Hematopoietic multipotent progenitor cell treated with erythropoietin and hydrocortisone succinate and interleukin-3 and kit ligand, for 8 days (in vitro differentiated cells): ENCODE data around the gene SENP6.
A peak's percentile ranks its signal among the peaks of the same experiment; 100 is the strongest.
"Not testable (repeated sequence)": the region's sequence is repeated elsewhere in the genome, so short reads cannot be mapped to it uniquely, and the experiment has no call there.

Experiments used
- DNase-seq: peaks from one replicate; pipeline ENCODE4 v3.0.0-alpha.2; 2015

SENP6 gene

DNA sequence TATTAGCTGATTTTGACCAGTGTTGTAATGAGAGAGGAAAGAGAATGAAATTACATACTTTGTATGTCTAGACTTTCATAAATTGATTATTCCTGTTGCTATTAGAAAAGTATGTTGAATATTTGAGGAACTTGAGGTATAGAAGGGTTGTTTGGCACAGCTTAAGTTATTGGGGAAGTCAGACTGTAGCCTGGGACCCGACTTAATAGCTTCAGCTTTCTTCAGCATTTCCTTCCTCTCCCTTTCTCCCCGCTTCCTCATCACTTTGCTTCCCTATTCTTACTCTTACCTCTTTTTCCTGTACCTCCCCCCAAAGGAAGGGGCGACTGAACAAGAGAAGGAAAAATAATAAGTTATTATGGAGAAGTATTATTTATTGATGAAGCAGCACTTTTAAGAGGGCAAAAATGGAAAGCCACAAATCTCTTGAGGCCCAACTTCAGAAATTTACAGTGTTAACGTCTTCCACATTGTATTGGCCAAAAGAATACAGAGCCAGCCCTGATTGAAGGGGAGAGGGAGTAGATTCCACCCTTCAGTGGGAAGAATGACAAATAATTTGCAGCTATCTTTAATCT, 7.4 kb downstream of the SENP6 start:
- no peak for DNase-seq

DNA sequence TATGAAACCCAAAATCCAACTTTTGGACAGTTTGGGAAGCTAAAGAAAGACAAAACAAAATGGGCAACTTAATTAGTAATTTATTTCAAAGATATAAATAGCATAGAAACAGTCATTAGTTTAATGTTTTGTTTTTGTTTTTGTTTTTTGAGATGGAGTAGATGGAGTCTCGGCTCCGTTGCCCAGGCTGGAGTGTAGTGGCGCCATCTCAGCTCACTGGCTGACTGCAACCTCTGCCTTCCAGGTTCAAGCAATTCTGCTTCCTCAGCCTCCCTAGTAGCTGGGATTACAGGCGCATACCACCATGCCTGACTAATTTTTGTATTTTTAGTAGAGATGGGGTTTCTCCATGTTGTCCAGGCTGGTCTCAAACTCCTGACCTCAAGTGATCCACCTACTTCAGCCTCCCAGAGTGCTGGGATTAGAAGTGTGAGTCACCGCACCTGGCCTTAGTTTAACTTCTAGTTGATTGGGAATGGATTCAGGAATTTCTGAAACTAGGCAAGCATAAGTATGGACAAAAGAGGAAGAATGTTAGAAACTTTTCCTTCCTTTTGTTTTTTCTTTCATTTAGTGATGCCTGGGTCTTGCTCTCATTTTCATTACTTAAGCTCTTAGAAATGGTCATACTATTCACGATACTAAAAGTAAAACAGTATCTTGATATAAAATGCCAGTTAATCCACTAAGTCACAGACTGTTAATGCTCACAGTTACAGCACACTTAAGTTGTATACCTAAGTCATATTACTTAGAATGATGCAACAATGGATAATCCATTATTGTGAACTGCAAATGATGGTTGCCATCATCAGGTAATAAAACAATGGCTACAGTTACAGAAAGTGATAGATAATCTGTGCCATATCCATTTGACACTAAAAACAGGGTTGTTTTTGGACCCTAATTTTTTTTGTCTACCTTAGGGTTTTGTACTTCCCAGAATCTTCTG, 8.2 kb downstream of the SENP6 start:
- DNase-seq, result no peak

DNA sequence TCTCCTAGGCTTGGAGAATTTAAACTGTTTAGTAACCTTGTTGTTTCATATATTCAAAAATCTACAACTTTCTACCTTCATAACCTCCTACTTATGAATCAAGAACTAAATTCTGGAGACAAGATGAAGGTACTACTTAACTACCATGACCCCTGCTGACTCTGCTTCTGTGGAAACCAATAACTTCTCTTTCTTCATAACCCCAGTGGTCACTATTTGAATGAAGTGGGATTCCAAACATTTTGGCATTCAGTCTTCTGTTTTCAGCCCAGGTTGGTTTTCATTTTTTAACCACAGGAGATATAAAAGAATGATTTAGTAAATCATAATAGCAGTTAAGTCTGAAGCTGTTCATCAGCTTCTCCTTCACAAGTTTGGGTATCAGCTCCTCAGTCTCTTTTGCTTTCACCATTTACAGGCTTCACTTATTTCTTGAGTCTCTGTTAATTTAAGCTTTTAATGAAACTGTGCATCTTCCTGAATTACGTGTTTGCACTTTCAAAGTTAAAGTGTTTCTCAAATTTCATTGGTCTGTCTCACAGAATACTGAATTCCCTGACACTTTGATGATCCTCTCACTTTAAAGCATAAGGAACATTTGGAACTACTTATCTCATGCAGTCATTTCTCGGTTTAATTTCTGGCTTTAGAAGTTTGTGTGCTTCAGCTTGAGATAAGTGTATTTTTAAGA, 9.5 kb downstream of the SENP6 start:
- no peak for DNase-seq

DNA sequence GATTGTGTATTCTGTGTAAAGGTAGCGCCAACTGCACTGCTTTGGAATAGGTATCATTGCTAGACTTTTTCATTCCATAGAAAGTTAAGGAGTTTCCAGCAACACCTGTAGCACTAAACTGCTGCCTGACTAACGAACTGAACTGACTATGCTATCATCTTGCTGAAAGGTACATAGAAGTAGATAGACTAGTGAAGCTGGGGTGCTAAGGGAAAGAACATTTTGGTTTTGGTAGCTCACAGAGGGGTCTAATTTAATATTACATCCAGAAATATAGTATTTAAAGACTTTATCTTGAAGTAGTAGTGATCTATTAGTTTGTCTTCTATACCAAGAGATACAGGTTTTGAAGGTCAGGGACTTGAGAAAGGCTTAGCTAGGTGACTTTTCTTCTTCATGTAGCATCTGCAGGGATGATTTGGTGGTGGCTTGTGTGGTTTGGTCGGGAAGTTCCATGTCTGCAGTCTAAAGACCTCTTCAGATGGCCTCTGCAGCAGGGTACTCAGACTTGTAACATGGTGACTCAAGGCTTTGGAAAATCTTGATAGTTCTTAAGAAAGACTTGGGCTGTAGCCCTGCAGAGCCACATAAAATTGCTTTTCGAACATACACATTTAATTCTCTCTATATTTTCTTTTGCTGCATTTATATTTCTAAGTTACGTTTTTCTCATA, 10.2 kb downstream of the SENP6 start:
- no peak for DNase-seq

DNA sequence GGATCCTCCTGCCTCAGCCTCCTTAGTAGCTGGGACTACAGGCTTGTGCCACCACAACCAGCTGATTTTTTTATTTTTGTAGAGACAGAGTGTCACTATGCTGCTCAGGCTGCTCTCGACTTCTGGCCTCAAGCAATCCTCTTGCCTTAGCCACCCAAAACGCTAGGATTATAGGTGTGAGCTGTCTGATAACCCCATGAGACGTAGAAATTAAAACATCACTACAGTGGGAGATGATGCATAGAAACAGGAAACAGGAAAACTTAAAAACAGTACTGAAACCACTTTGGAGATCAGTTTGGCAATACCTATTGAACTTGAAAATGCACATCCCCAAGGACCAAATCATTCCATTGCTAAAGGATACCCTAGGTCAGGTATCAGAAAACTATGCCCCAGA, 10.8 kb downstream of the SENP6 start:
- DNase-seq, result no peak

DNA sequence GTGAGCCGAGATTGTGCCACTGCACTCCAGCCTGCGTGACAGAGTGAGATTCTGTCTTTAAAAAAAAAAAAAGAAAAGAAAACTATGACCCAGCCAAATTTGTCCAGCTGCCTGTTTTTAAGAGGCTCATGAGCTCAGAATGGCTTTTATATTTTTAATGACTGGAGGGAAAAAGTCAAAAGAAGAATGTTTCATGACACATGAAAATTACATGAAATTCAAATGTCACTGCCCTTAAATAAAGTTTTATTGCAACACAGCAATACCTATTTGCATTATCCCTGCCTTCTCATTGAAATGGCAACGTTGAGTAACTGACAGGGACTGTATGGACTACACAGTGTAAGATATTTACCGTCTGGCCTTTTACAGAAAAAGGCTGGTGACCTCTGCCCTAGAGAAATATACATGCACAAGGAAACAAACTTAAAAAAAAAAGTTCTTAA, 11.4 kb downstream of the SENP6 start:
- no peak for DNase-seq

DNA sequence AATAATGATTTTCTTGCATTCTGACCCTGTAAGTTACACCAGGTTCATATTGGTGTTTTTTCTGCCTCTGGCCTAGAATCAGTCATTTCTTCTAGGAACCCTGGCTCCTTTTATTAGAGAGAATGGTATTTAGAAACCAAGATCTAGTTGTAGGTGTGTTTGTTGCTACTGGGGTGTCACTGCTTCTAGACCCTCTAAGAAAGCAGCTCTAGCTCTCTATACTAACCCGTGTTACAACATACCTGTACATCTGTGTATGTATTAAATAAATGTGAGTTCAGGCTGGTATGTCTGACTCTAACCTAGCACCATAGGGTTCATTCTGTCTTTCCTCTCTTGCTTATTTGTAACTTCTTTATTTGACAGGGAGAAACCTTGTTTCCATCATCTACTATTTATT, 16.8 kb downstream of the SENP6 start:
- no peak for DNase-seq

DNA sequence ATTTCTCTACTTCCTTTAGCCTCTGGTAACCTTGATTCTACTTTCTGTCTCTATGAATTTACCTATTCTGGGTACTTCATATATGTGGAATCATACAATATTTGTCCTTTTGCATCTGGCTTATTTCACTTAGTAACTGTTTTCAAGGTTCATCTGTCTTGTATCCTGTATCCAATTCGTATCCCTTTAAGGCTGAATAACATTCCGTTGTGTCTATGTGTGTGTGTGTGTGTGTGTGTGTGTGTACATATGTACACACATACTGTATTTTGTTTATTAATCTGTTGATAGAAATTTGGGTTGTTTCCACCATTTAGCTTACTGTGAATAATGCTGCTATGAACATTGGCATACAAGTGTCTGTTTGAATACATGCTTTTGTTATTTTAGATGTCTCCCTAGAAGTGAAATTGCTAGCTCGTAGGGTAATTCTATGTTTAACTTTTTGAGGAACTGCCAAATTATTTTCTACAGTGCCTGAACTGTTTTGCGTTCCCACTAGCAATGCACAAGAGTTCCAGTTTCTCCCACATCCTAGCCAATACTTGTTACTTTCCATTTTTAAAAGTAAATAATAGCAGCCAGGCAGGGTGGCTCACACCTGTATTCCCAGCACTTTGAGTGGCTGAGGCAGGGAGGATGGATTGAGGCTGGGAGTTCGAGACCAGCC, 17.7 kb downstream of the SENP6 start:
- DNase-seq, result no peak

DNA sequence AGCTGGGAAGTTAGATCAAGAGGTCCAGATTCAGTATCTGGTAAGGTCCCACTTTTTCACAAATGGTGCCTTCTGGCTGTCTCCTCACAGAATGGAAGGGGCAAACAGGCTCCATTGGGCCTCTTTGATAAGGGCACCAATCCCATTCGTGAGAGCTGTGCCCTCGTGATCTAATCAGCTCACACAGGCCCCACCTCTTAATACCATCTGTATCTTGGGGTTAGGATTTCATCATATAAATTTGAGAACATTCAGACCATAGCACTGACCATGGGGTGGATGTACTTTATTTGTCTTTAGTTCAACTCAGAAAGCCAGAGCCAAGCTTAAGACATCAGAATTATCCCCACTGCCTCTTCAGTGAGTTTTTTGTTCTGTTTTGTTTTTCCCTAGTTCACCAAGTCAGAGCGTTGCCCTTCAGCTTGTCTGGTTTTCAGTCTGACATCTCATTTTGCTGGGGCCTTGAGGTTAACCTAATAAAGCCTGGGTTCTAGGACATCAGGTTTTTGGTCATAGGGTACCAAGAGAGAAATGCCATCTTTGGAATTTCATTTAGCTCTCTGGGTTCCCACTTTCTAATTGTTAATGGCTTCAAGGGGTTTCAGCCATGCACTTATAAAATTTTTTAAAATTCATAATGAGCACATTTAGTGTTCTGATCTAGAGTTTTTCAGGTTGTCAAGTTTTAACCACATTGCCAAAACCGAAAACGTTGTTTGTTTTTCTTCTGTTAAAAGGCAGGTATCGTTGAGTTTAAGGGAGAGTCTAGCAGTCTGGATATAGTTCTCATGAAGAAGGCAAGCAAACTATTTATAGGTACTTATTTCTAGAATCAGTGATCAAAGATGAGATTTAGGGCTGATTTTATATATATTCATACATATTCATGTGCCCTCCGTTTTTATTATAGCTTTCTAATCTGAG, 19.0 kb downstream of the SENP6 start:
- DNase-seq, result peak; percentile 84

DNA sequence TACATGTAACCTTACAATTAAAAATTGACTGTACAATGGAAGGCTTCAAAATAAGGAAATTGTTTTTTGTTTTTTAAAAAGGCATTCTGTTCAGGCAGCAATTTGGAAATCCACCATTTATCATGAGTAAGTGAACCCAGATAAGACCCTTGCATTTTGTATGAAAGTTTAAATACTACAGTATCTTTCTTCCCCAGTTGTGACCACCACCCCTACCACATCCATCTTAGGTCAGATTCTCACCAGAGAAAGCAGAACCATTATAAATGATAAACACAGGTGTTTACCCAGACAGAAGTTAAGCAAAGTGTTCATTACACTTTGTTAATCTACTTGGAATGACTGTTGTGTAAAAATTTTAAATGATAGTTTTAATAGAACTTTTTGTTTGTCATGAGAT, 20.2 kb downstream of the SENP6 start:
- peak; percentile 64 for DNase-seq

DNA sequence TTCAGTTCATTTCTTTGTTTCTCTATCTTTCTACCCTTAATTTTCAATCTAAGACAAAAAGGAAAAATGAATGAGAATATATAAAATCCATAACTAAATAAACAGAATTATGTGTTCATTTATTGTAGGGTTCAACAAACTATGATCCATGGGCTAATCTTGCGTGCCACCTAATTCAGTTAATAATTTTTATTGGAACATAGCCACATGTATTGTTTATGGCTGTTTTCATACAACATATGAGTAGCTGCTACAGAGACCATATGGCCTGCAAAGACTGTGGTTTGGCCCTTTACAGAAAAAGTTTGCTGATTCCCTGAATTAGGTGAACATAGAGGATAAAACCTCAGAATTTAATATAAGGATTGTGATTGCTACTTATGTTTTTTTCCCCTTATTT, 21.8 kb downstream of the SENP6 start:
- no peak for DNase-seq

DNA sequence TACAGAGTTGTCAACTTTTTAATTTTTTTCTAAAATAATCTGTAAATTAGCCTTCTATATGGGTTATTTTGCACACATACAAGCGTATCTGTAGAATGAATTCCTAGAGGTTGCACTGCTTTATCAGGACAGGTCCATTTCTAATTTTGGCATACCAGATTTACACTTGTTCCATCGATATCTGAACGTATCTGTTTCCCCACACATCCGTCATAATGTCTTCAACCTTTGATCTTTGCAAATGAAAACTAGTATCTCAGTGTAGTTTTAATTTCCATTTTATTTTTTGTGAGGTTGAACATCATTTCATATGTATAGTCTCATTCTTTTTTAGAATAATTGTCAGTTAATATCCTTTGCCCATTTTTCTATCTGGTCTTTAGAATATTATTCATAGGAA, 22.7 kb downstream of the SENP6 start:
- DNase-seq, result no peak

DNA sequence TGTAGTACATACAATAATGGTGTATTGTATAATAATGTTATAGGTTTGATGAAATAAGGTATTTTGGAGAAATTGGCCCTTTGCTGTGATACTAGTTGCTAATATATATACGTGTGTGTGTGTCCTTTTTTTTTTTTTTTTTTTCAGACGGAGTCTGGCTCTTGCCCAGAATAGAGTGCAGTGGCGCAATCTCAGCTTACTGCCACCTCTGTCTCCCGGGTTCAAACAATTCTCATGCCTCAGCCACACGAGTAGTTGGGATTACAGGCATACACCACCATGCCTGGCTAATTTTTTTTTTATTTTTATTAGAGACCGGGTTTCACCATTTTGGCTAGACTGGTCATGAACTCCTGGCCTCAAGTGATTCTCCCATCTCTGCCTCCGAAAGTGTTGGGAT, 23.3 kb downstream of the SENP6 start:
- DNase-seq, result no peak

DNA sequence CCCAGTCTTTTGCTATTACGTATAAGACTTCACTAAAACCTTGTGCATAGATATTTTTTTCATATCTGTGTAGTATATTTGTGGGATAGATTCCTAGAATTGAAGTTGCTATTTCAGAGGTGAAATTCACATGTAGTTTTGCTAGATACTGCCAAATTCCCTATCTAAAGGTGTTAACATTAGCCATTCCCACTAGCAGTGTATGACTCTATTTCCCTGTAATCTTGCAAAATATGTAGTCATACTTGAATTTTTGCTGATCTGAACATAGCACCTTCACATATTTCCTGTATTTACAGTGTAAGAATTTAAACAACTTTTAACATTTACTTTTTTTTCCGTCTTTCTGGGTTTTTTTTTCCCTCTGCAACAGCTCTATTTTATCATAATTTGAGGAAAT, 24.9 kb downstream of the SENP6 start:
- DNase-seq, result no peak

DNA sequence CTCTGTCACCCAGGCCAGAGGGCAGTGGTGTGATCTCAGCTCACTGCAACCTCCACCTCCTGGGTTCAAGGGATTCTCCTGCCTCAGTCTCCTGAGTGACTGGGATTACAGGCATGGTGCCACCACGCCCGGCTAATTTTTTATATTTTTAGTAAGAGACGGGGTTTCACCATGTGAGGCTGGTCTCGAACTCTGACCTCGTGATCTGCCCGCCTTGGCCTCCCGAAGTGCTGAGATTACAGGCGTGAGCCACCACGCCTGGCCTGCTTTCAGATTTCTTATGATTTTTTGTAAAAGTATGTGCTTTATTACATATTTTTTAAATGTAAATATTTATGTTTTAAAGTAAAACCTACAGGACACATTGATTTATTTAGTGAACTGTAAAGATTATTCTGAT, 26.0 kb downstream of the SENP6 start:
- not testable (repeated sequence) for DNase-seq

DNA sequence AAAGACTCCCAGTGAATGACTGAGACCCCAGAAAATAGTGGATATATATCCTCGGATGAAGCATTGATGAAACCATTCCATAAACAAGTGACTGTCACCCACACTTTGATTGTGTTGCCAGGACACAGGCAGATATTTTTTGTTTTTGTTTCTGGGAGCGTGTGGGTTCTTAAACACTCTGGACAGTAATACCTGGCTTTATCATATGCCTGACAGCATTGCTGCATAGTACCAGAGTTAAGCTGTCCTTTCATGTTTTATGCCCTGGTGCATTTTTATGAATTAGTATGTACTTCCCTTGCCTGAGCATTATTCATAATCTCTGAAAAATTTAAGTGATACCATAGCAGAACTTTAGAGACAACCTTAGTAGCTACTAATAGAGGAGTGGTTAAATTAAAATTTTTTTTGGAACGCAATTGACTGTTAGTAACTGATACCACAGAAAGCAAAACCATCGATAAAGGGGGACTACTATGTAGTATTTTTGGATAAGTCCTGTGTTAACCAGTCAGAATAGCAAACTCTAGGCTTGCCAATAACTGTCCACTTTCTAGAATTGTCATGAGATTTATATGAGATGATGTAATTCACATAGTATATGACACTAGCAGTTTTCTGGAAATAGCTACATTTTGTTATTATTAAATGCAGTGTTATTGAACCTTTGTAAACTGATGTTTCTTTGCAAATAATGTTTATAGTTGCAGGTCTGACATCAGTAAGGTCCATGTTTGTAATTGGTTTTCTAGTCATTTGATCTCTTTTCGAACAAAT, 30.4 kb downstream of the SENP6 start:
- DNase-seq, result no peak

DNA sequence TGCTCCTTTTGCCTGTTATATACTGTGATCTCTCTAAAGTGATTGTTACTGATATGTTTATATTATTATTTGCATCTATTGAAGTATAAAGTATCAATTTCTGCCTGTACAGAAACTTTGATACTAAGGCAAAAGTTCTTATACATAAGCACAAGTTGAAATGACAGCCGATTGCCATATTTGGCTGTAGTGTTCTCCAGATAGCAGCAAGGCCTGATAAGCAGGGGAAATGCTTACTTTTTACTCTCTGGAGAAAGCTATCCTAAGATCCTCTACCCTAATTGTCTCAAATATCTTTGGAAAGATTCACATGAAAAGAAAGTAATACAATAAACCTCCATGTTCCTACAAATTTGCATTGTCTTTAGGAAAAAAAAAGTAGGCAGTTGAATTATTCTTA, 31.4 kb downstream of the SENP6 start:
- DNase-seq, result peak; percentile 36

DNA sequence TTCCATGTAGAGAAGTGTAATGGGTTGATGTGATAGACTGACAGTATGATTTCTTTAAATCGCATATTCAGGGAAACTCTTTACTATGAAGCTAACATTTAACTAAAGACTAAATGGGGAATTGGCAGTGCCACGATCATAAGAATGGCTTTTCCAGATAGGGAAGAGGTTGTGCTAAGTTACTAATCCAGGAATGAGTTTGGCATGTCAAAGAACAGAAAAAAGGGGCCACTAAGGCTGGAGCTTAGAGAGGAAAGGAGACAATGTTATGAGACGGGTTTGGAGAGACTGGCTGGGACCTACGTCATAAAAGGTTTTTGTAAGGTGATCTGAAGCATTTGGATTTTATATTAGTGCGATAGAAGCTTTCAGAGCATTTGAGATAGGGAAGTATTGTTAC, 40.6 kb downstream of the SENP6 start:
- DNase-seq, result no peak

DNA sequence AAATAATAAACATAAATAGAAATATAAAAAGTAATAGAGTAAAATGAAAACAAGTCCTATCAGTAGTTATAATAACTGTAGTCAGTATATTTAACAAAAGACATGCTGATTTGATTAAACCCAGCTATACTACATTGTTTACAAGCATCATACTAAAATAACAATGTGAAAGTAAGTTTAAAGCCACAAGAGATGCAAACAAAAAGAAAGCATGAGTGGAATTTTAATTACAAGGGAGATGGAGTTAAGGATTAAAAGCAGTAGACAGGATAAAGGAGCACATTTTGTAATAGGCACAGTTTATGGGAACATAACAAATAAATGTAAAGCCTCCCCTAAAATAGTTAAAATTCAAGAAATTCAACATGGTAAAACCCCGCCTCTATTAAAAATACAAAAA, 41.5 kb downstream of the SENP6 start:
- DNase-seq, result no peak

DNA sequence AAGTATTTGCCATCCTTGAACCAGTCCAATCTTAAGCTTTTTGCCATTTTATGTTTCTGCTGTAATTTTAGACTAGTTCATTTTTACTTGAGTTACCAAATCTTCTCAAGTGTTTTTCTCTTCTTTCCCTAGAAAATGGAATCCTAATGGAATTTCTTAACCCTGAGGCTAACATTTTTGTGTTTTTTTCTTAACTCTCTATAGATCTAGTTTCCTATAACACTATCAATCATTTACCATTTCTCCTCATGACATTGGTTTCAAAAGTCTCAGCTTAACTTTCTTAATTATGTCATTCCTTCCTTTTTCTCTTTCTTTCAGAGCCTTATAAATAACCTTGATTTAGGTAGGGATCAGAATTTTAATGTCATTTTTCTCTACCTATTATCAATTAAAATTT, 54.8 kb downstream of the SENP6 start:
- DNase-seq, result no peak

DNA sequence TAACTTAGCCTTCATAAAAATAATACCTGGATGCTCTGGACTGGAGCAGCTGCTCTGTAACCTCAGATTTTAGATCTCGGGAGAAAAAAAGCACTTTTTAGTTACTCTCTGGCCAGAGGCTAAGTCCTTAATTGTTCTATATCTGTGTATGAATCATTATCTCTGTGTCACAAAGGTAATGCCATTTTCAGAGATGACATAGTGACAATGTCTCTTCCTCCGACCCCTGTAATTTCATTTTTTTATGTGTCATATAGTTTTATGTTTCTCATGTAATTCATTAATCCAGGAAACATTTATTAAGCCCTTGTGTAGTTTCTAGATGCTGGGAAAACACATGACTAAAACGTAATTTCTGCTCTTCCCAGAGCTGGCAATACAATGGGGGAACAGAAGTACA, 55.6 kb downstream of the SENP6 start:
- no peak for DNase-seq
